Measurements from ENCODE around the gene ZNF296. TPM values are rescaled to one million over a fixed set of nuclear protein-coding genes. Genes with fewer than 3 reads are reported as not detected.

Gene ZNF296
- total and polyA plus RNA-seq, 4 experiments from 2014 or later = 0.98 to 3.2 (median 1.8) TPM

DNA sequence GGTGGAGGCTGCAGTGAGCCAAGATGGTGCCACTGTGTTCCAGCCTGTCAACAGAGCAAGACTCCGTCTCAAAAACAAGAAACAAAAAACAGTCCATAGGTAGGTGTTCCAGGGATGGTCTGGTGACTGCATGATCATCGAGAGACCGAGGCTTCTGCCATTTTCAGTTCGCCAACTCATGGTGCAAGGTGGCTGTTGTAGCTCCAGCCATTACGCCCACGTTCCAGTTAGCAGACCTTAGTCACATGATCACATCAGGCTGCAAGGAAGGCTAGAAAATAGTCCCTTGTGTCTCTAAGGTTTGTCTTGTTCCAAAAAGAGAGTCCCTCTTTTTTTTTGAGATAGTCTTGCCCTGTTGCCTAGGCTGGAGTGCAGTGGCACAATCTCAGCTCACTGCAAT lies 40.5 kb downstream of the ZNF296 start:
- no peak overlapping the region for H3K4me3 Mint-ChIP-seq
- H3K9me3 Mint-ChIP-seq = peaks cover 0 to 2% (median 0%) of the 10 kb centered on the region in 8 donors
- H3K27me3 ChIP-seq (ENCODE audit: insufficient read depth, low read length) = no peaks in the 10 kb centered on the region
- H3K36me3 ChIP-seq (ENCODE audit: insufficient read depth, low read length) = peaks cover 27% of the 10 kb centered on the region
- DNase-seq = no peak
- no peaks in the 10 kb centered on the region for H3K9me3 ChIP-seq (ENCODE audit: control insufficient read depth in 1 of 2, low read length in 2 of 2)
- peaks cover 12 to 25% (median 19%) of the 10 kb centered on the region in 4 donors for H3K4me1 Mint-ChIP-seq
- H3K27ac ChIP-seq (ENCODE audit: low read depth, low read length) = no peak overlapping the region
- H3K4me1 ChIP-seq (ENCODE audit: insufficient read depth, low read length) = peaks cover 22% of the 10 kb centered on the region
- ChIA-PET POLR2A (ENCODE audit: partially characterized antibody) (no interaction called here), CTCF (ENCODE audit: partially characterized antibody) (no interaction called here)
- H3K27ac Mint-ChIP-seq = peak overlapping the region in 1 of 7 donors; percentile 57
- no peak overlapping the region for H3K4me3 ChIP-seq (ENCODE audit: low read length in 2 of 2)
- H3K27me3 Mint-ChIP-seq = no peaks in the 10 kb centered on the region
- peaks cover 29 to 48% of the 10 kb centered on the region in 2 donors for H3K36me3 Mint-ChIP-seq
- intact Hi-C loops (cut with micrococcal nuclease) = no loop called here

DNA sequence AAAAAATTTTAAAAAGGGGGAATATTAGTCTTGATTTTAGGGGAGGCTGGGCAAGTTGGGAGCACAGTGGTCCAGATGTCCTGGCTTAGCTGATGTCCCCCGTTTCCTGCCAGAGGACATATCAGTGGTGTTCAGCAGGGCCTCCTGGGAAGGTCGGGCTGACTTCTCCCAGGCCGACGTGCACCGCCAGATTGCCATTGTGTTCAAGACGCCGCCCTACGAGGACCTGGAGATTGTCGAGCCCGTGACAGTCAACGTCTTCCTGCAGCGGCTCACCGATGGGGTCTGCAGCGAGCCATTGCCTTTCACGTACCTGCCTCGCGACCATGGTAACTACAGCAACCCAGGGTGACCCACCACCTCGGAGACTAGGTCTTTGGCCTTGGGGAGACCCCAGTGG lies 43.9 kb downstream of the ZNF296 start:
- POLR2A ChIA-PET (ENCODE audit: partially characterized antibody) = no interaction called here

DNA sequence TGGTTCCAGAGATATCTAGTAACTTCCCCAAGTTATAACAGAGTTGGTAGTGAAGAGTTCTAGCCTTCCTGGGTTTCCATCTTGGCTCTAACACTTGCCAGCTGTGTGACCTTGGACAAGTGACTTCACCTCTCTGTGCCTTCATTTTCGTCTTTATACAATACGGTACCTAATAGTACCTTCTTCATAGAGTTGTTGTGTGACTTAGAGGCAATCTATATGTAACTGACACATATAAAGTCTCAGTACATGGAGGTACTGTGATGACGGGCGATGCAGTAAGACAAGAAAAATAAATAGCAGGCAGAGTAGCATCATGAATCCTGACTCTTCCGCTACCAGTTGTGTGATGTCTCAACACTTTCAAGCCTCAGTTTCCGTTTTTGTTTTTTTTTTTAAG lies 45.5 kb downstream of the ZNF296 start:
- H3K27ac Mint-ChIP-seq = peak overlapping the region in 2 of 7 donors; percentile 41 to 48
- peaks cover 34% of the 10 kb centered on the region for H3K36me3 ChIP-seq (ENCODE audit: insufficient read depth, low read length)
- peaks cover 0 to 2% (median 0%) of the 10 kb centered on the region in 8 donors for H3K9me3 Mint-ChIP-seq
- no peak overlapping the region for H3K4me3 Mint-ChIP-seq
- no peak overlapping the region for H3K4me3 ChIP-seq (ENCODE audit: low read length in 2 of 2)
- no peaks in the 10 kb centered on the region for H3K4me1 ChIP-seq (ENCODE audit: insufficient read depth, low read length)
- H3K27me3 Mint-ChIP-seq = no peaks in the 10 kb centered on the region
- H3K27me3 ChIP-seq (ENCODE audit: insufficient read depth, low read length) = no peaks in the 10 kb centered on the region
- H3K36me3 Mint-ChIP-seq = peaks cover 30 to 57% of the 10 kb centered on the region in 2 donors
- no peak for DNase-seq
- ChIA-PET CTCF (ENCODE audit: partially characterized antibody) (interaction anchor here (1.3 kb wide), 1 partner anchor 31 kb away, joined by 3 read pairs; no protein-coding TSS in a partner anchor), POLR2A (ENCODE audit: partially characterized antibody) (no interaction called here)
- H3K4me1 Mint-ChIP-seq = peaks cover 0 to 4% (median 0%) of the 10 kb centered on the region in 4 donors
- intact Hi-C loops (cut with micrococcal nuclease) = no loop called here
- no peak overlapping the region for H3K27ac ChIP-seq (ENCODE audit: low read depth, low read length)
- no peaks in the 10 kb centered on the region for H3K9me3 ChIP-seq (ENCODE audit: control insufficient read depth in 1 of 2, low read length in 2 of 2)

More for the DNA sequence above, 43.9 kb downstream of the ZNF296 start:
- H3K27ac Mint-ChIP-seq = no peak overlapping the region
- peaks cover 0 to 4% (median 0%) of the 10 kb centered on the region in 4 donors for H3K4me1 Mint-ChIP-seq
- H3K27me3 Mint-ChIP-seq = no peaks in the 10 kb centered on the region
- H3K36me3 Mint-ChIP-seq = peaks cover 32 to 54% of the 10 kb centered on the region in 2 donors
- CTCF ChIA-PET (ENCODE audit: partially characterized antibody) = interaction anchor here (1.4 kb wide), 1 partner anchor 27 kb away, joined by 4 read pairs; no protein-coding TSS in a partner anchor
- Histone ChIP-seq H3K9me3 (ENCODE audit: control insufficient read depth in 1 of 2, low read length in 2 of 2) (no peaks in the 10 kb centered on the region), H3K36me3 (ENCODE audit: insufficient read depth, low read length) (peaks cover 34% of the 10 kb centered on the region), H3K4me1 (ENCODE audit: insufficient read depth, low read length) (no peaks in the 10 kb centered on the region), H3K27ac (ENCODE audit: low read depth, low read length) (no peak overlapping the region), H3K4me3 (ENCODE audit: low read length in 2 of 2) (no peak overlapping the region), H3K27me3 (ENCODE audit: insufficient read depth, low read length) (no peaks in the 10 kb centered on the region)
- intact Hi-C loops (cut with micrococcal nuclease) = no loop called here
- H3K4me3 Mint-ChIP-seq = no peak overlapping the region
- DNase-seq = no peak
- H3K9me3 Mint-ChIP-seq = peaks cover 0 to 2% (median 0%) of the 10 kb centered on the region in 8 donors

DNA sequence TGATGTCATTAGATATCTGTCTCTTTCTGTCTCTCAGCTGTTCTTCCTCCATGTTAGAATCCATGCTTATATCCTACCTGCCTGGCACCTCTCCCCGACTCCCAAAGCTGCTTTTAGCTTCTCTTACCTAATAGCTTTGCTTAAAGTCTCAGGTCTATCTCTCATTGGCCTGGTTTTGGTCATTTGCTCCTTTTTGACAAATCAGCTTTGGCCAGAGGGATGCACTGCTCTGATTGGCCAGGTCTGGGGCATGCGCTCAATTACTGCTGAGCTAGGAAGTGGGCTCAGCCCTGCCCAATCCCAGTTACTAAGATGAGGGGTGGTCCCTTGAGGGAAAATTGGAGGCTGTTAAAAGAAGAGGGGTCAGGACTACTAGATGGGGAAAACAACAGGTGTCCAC lies 48.9 kb downstream of the ZNF296 start:
- ChIA-PET POLR2A (ENCODE audit: partially characterized antibody) (interaction anchor here (0.6 to 0.9 kb wide), 2 partner anchors 11 to 18 kb away, joined by 3 to 4 read pairs; partner anchors contain the start of gene CLASRP), CTCF (ENCODE audit: partially characterized antibody) (interaction anchor here (1.1 to 1.3 kb wide), 2 partner anchors 11 to 32 kb away, joined by 3 to 5 read pairs; partner anchors contain the start of gene CLASRP)
- Histone ChIP-seq H3K4me1 (ENCODE audit: insufficient read depth, low read length) (no peaks in the 10 kb centered on the region), H3K27me3 (ENCODE audit: insufficient read depth, low read length) (no peaks in the 10 kb centered on the region), H3K27ac (ENCODE audit: low read depth, low read length) (no peak overlapping the region), H3K9me3 (ENCODE audit: control insufficient read depth in 1 of 2, low read length in 2 of 2) (no peaks in the 10 kb centered on the region), H3K36me3 (ENCODE audit: insufficient read depth, low read length) (peaks cover 23% of the 10 kb centered on the region), H3K4me3 (ENCODE audit: low read length in 2 of 2) (no peak overlapping the region)
- intact Hi-C loops (cut with micrococcal nuclease) = no loop called here
- peaks cover 19 to 43% of the 10 kb centered on the region in 2 donors for H3K36me3 Mint-ChIP-seq
- no peak overlapping the region for H3K4me3 Mint-ChIP-seq
- peak overlapping the region in 4 of 7 donors; percentile 5 to 66 (median 42) for H3K27ac Mint-ChIP-seq
- H3K27me3 Mint-ChIP-seq = no peaks in the 10 kb centered on the region
- H3K9me3 Mint-ChIP-seq = no peaks in the 10 kb centered on the region
- DNase-seq = no peak
- no peaks in the 10 kb centered on the region for H3K4me1 Mint-ChIP-seq

DNA sequence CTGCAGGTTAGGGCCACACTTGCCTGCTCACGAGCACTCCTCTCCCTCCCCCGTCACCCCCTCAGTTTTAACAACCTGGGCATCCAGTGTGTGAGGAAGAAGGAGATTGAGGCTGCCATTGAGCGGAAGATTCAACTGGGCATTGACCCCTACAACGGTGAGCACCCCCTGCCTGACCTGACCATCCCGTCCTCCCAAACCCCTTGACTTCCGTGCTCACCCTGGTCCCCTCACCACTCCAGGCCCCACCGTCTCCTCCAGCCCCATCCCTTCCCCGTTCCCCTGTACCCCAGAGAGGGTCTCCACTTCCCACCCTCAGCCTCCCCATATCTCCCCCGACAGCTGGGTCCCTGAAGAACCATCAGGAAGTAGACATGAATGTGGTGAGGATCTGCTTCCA lies 51.0 kb downstream of the ZNF296 start:
- CTCF ChIA-PET (ENCODE audit: partially characterized antibody) = no interaction called here
- Mint-ChIP-seq H3K27me3 (no peaks in the 10 kb centered on the region), H3K4me1 (no peaks in the 10 kb centered on the region), H3K9me3 (no peaks in the 10 kb centered on the region), H3K27ac (peak overlapping the region in 1 of 7 donors; percentile 15), H3K36me3 (peaks cover 13 to 39% of the 10 kb centered on the region in 2 donors), H3K4me3 (no peak overlapping the region)
- Histone ChIP-seq H3K4me1 (ENCODE audit: insufficient read depth, low read length) (no peaks in the 10 kb centered on the region), H3K27me3 (ENCODE audit: insufficient read depth, low read length) (no peaks in the 10 kb centered on the region), H3K4me3 (ENCODE audit: low read length in 2 of 2) (no peak overlapping the region), H3K9me3 (ENCODE audit: control insufficient read depth in 1 of 2, low read length in 2 of 2) (no peaks in the 10 kb centered on the region), H3K27ac (ENCODE audit: low read depth, low read length) (no peak overlapping the region), H3K36me3 (ENCODE audit: insufficient read depth, low read length) (peaks cover 28% of the 10 kb centered on the region)
- POLR2A ChIA-PET (ENCODE audit: partially characterized antibody) = no interaction called here
- intact Hi-C loops (cut with micrococcal nuclease) = no loop called here
- no peak for DNase-seq

DNA sequence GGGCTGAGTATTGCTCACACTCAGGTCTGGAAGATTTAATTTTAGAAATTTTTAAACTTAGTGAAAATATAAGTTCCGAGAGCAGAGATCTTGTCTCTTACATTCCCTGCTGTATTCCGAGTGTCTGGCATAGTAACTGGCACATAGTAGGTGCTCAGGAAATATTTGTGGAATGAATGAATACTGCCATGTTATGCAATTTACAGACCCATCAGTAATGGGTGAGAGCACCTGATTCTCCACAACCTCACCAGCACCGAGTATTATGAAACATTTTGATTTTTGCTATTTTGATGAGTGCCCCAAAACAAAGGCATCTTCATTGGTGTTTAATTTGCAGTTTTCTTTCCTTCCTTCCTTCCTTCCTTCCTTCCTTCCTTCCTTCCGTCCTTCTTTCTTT lies 53.2 kb downstream of the ZNF296 start:
- H3K27ac ChIP-seq (ENCODE audit: low read depth, low read length) = no peak overlapping the region
- no peak for DNase-seq
- no peak overlapping the region for H3K4me3 Mint-ChIP-seq
- H3K4me3 ChIP-seq (ENCODE audit: low read length in 2 of 2) = no peak overlapping the region
- H3K36me3 ChIP-seq (ENCODE audit: insufficient read depth, low read length) = peaks cover 15% of the 10 kb centered on the region
- CTCF ChIA-PET (ENCODE audit: partially characterized antibody) = no interaction called here
- intact Hi-C loops (cut with micrococcal nuclease) = no loop called here
- POLR2A ChIA-PET (ENCODE audit: partially characterized antibody) = no interaction called here
- H3K9me3 Mint-ChIP-seq = no peaks in the 10 kb centered on the region
- no peaks in the 10 kb centered on the region for H3K4me1 ChIP-seq (ENCODE audit: insufficient read depth, low read length)
- peak overlapping the region in 5 of 7 donors; percentile 17 to 66 (median 32) for H3K27ac Mint-ChIP-seq
- peaks cover 0 to 5% (median 3%) of the 10 kb centered on the region in 4 donors for H3K4me1 Mint-ChIP-seq
- no peaks in the 10 kb centered on the region for H3K27me3 ChIP-seq (ENCODE audit: insufficient read depth, low read length)
- no peaks in the 10 kb centered on the region for H3K27me3 Mint-ChIP-seq
- no peaks in the 10 kb centered on the region for H3K9me3 ChIP-seq (ENCODE audit: control insufficient read depth in 1 of 2, low read length in 2 of 2)
- H3K36me3 Mint-ChIP-seq = peaks cover 15 to 34% of the 10 kb centered on the region in 2 donors

DNA sequence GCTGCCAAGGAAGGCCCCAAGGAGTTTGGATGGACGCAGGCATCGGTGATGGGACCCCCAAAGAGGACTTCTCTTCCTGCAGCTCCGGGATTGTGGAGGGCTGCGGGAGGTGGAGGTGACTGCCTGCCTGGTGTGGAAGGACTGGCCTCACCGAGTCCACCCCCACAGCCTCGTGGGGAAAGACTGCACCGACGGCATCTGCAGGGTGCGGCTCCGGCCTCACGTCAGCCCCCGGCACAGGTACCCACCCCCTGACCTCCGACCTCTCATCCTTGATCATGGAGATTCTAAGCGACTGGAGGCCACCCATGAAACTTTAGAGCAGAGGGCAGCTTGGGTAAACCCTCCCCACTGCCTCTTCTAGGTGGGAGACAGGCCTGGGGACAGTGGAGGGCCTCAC lies 54.3 kb downstream of the ZNF296 start:
- no peaks in the 10 kb centered on the region for H3K9me3 Mint-ChIP-seq
- no peaks in the 10 kb centered on the region for H3K27me3 ChIP-seq (ENCODE audit: insufficient read depth, low read length)
- no peak overlapping the region for H3K4me3 Mint-ChIP-seq
- intact Hi-C loops (cut with micrococcal nuclease) = no loop called here
- H3K27ac Mint-ChIP-seq = peak overlapping the region in 1 of 7 donors; percentile 66
- CTCF ChIA-PET (ENCODE audit: partially characterized antibody) = interaction anchor here (1.5 to 1.7 kb wide), 2 partner anchors 38 to 104 kb away, joined by 3 to 6 read pairs; no protein-coding TSS in a partner anchor
- peaks cover 11 to 29% of the 10 kb centered on the region in 2 donors for H3K36me3 Mint-ChIP-seq
- H3K36me3 ChIP-seq (ENCODE audit: insufficient read depth, low read length) = peaks cover 14% of the 10 kb centered on the region
- no peak overlapping the region for H3K27ac ChIP-seq (ENCODE audit: low read depth, low read length)
- no peak for DNase-seq
- no peaks in the 10 kb centered on the region for H3K9me3 ChIP-seq (ENCODE audit: control insufficient read depth in 1 of 2, low read length in 2 of 2)
- H3K4me3 ChIP-seq (ENCODE audit: low read length in 2 of 2) = no peak overlapping the region
- H3K4me1 Mint-ChIP-seq = peaks cover 0 to 8% (median 5%) of the 10 kb centered on the region in 4 donors
- H3K27me3 Mint-ChIP-seq = no peaks in the 10 kb centered on the region
- H3K4me1 ChIP-seq (ENCODE audit: insufficient read depth, low read length) = peaks cover 6% of the 10 kb centered on the region
- POLR2A ChIA-PET (ENCODE audit: partially characterized antibody) = interaction anchor here (0.7 kb wide), 1 partner anchor 493 kb away, joined by 5 read pairs; no protein-coding TSS in a partner anchor
